Effector memory CD8-positive, alpha-beta T cell (primary cell): ENCODE results near the gene SLC4A3.
"Not testable (repeated sequence)": the region's sequence is repeated elsewhere in the genome, so short reads cannot be mapped to it uniquely, and the experiment has no call there.

ENCODE experiments used
- ATAC-seq: fragments of 150-1000 bp; cut with Tn5 transposase; replicated peaks from 2 replicates; pipeline ENCODE4 v1.10.0; 2021; ENCODE audit warnings: mild to moderate bottlenecking, moderate library complexity
- DNase-seq, 3 experiments: peaks; one replicate each; pipeline ENCODE4 v3.0.0; 2021
- H3K27ac Mint-ChIP-seq, 2 donors: one replicate each; pipeline ENCODE4 v1.8.0; 2022; ENCODE audit warnings: mild to moderate bottlenecking in 2 of 2, mixed read lengths in 2 of 2, moderate library complexity in 2 of 2
- H3K27me3 Mint-ChIP-seq, 2 donors: one replicate each; pipeline ENCODE4 v1.8.0; 2022; ENCODE audit warnings: mixed read lengths in 2 of 2
- H3K36me3 Mint-ChIP-seq: one replicate; pipeline ENCODE4 v1.8.0; 2022; ENCODE audit warnings: mild to moderate bottlenecking, moderate library complexity, mixed read lengths; ENCODE audit not compliant: insufficient read depth
- H3K4me1 Mint-ChIP-seq, 2 donors: one replicate each; pipeline ENCODE4 v1.8.0; 2022; ENCODE audit warnings: low read depth in 2 of 2, mixed read lengths in 2 of 2
- H3K4me3 Mint-ChIP-seq, 2 donors: one replicate each; pipeline ENCODE4 v1.8.0; 2022; ENCODE audit warnings: mild to moderate bottlenecking in 2 of 2, mixed read lengths in 2 of 2, moderate library complexity in 2 of 2
- H3K9me3 Mint-ChIP-seq, 2 donors: one replicate each; pipeline ENCODE4 v1.8.0; 2022; ENCODE audit warnings: mixed read lengths in 2 of 2

SLC4A3 gene

DNA sequence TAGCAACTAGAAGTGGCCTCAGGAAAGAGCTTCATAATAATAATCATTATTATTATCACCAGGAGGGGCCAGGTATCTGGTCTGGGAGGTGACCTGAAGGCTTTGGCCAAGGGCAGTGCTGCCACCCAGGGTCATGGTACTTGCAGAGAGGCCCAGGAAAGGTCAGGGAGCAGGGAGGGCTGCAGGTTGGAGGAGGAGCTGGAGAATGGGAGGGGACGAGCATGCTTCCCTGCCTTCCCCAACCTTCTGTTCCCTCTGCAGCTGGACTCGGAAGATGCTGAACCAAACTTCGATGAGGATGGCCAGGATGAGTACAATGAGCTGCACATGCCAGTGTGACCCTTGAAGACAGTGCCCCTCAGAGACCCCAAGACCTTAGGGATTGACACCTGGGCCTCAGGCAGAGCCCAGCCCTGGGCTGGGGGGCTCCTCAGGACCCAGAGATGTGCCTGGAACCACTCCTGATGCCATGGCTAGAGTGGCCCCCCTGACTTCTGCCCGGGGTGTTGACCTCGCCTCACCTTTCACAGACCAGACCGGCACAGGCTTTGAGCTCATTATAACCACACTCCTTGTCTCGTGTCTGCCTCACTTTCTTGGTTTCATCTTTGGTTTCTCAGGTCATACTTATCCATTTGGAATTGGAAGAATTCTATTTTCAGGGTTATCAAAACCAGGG, 14.1 kb downstream of the SLC4A3 start:
- peaks cover 3% of the 10 kb centered on the region for H3K36me3 Mint-ChIP-seq
- DNase-seq (no peak), ATAC-seq (no peak)
- H3K27me3 Mint-ChIP-seq, result peaks cover 24 to 76% of the 10 kb centered on the region in 2 donors
- no peak overlapping the region for H3K4me3 Mint-ChIP-seq
- no peaks in the 10 kb centered on the region for H3K9me3 Mint-ChIP-seq
- H3K4me1 Mint-ChIP-seq, result peaks cover 8 to 11% of the 10 kb centered on the region in 2 donors
- H3K27ac Mint-ChIP-seq, result no peak overlapping the region

DNA sequence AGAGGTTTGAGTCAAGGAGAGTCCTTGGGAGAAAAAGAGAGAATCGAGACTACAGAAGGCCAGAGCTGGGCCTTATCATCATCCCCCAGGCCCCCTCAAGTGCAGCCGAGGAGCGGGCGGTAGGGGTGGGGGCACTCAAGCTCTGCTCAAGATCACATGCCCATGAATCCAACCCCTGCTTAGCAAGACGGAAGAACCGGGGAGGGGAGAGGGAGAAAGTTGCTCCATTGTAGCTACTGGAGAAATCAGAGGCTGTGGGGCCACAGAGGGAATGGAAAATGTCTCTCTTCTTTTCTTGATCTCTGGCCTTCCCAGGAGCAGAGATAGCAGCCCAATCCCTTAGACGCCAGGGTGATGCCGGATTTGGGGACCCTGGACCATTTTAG, 14.6 kb downstream of the SLC4A3 start:
- ATAC-seq (no peak), DNase-seq (no peak)
- Mint-ChIP-seq H3K9me3 (no peaks in the 10 kb centered on the region), H3K36me3 (peaks cover 3% of the 10 kb centered on the region), H3K4me3 (no peak overlapping the region), H3K27me3 (peaks cover 24 to 76% of the 10 kb centered on the region in 2 donors), H3K4me1 (peaks cover 8 to 11% of the 10 kb centered on the region in 2 donors), H3K27ac (no peak overlapping the region)

DNA sequence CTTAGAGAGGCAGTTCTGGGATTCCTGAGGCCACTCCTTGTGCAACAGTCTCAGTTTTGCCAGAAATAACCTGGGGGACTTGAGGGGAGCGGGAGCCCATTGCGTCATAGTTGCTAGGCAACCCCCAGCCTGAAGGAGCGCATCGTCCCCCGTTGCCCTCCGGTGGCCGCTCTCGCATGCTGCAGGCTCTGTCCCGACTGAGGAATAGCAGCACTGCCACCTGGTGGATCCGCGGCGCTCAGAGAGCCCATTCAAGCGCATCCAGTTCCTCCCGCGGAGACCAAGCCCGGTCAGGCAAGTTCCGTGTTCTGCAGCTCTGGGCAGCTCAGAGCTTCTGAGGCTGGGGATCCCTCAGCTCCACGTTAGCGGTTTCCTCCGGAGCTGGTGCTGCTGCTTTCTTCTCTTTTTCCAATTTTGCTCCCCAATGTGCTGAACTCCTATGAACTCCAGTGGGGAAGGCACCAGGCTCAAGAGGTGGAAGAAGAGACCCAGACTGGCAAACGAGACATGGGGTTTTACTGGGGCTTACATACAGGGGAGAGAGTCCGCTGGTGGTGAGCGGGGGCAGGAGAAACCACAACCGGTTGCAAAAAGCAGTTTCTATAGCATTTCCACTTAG, 15.1 kb downstream of the SLC4A3 start:
- Mint-ChIP-seq H3K36me3 (peaks cover 3% of the 10 kb centered on the region), H3K9me3 (no peaks in the 10 kb centered on the region), H3K4me1 (peaks cover 8 to 11% of the 10 kb centered on the region in 2 donors), H3K27ac (no peak overlapping the region), H3K4me3 (no peak overlapping the region), H3K27me3 (peaks cover 25 to 81% of the 10 kb centered on the region in 2 donors)
- peak; percentile 99 for ATAC-seq
- DNase-seq, result peak; percentile 84 to 87 (median 84)

DNA sequence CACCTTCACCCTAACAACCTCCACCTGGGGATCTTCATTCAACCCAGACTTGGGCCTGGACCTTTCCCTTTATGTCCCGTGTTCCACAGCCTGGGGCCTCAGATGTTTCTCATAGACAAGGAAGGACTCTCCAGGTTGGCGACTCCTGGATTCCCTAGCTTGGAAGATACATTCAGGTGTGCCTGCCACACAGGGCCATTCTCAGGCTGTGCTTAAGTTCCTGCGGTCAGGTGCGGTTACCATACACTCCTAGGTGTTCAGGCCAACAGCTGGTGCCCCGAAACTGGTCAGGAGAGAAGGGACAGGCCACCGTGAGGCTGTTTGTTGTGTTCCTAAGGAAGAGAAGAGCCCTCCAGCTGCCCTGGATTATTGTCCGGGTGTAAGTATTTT, 15.6 kb downstream of the SLC4A3 start:
- H3K9me3 Mint-ChIP-seq, result no peaks in the 10 kb centered on the region
- ATAC-seq (no peak), DNase-seq (no peak)
- H3K36me3 Mint-ChIP-seq, result peaks cover 3% of the 10 kb centered on the region
- peaks cover 29 to 86% of the 10 kb centered on the region in 2 donors for H3K27me3 Mint-ChIP-seq
- no peak overlapping the region for H3K27ac Mint-ChIP-seq
- H3K4me3 Mint-ChIP-seq, result no peak overlapping the region
- H3K4me1 Mint-ChIP-seq, result peaks cover 8 to 11% of the 10 kb centered on the region in 2 donors

DNA sequence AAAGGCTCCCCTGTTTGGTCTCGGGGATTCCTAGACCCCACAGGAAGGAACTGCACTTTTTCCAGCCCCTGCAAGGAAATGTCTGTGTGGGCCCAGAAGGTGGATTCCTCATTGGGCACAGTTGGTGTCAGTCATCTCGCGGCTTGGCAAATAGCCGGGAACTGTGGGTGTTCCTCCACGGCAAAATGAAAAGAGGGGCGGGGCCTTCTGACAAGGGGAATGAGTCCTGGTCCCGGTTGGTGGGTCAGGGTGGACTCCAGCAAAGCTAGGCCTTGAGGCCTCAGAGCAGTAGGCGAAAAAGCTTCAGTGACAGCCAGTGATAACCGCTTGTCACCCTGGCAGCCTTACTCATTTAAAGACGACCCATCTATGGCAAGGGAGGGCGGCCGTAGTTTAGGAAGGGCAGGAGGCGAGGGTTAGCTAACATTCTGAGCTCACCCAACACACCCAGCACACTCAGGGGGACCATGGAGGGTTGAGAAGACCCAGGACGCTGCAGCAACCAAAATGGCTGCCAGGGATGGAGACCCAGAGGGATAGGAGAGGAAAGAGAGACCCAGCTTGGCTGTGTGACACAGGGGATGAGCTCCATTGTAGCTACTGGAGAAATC, 16.5 kb downstream of the SLC4A3 start:
- Mint-ChIP-seq H3K4me3 (no peak overlapping the region), H3K4me1 (peaks cover 4 to 8% of the 10 kb centered on the region in 2 donors), H3K36me3 (peaks cover 3% of the 10 kb centered on the region), H3K27me3 (peaks cover 37 to 90% of the 10 kb centered on the region in 2 donors), H3K27ac (no peak overlapping the region), H3K9me3 (no peaks in the 10 kb centered on the region)
- no peak for ATAC-seq
- DNase-seq, result no peak

DNA sequence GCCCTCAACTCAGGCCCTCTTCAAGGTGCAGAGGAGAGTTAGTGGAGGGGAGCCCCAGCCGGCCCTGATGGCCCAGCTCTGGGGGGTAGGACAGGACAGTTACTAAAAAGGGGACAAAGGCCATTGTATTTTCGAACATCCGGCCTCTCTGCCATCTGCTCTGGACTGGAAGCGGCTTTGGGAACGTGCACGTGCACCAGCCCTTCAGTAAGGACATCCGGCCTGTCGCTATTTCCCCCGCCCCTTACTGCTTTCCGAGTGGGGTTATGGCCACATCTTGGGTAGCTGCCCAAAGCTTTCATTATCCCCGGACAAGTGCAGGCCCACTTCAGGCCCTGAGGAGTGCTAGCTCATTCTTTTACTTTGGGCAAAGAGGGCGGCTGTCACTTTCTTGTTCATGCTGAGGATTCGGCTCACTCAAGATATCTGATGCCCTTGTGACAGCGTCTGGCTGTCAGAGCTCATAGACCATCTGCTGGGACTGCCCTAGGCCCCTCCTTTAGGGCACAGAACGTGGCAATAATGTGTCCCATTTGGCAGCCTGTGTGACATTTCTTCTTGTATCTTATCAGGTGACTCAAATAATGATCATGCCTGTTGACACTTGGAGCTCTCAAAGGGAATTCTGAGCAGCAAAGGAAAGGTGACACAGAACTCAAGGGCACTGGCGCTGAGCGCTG, 17.5 kb downstream of the SLC4A3 start:
- DNase-seq, result no peak
- Mint-ChIP-seq H3K4me3 (no peak overlapping the region), H3K36me3 (peaks cover 3% of the 10 kb centered on the region), H3K27me3 (peaks cover 44 to 87% of the 10 kb centered on the region in 2 donors), H3K9me3 (no peaks in the 10 kb centered on the region), H3K27ac (no peak overlapping the region), H3K4me1 (peaks cover 0 to 7% of the 10 kb centered on the region in 2 donors)
- ATAC-seq, result no peak

DNA sequence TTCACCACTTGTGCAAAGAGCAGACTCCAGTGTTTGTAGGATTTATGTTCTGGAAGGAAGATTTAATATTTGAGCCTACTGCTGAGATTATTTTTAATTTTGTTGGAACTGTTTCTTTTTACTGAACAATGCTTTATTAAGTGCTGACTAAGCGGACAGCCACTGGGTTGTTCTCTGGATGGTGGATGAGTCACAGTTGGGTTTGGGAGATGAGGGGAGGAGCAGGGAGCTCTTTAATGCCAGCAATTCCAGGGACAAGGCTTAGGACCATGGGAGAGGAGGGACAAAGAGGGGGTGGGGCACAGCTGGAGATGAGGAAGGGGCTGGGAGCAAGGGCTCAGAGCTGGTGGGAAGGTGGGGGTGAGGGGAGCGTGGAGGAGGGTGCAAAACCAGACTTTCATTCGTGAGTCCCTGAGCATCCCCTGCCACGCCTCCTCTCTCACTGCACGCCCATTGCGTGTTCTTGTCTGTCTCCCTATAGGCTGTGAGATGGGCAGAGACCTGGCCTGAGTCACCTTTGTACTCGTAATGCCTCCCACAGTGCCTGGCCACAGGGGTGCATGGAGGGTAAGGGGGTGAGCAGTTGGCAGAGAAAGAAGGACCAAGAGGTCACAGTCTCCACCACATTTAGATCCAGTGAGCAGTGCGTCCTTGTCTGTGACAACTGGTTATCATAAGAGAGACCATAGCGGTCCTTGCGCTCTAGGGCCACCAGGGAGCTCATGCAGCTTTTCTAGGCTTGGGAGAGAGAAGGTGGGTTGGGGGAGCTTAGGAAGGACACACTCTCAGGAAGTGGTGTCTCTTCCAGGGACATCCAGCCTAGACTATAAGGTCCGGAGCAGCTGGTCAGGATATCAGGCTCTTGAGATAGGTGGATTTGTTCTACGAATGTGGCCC, 18.4 kb downstream of the SLC4A3 start:
- H3K27me3 Mint-ChIP-seq, result peaks cover 50 to 90% of the 10 kb centered on the region in 2 donors
- no peak overlapping the region for H3K4me3 Mint-ChIP-seq
- H3K9me3 Mint-ChIP-seq, result no peaks in the 10 kb centered on the region
- peaks cover 3% of the 10 kb centered on the region for H3K36me3 Mint-ChIP-seq
- H3K4me1 Mint-ChIP-seq, result peaks cover 0 to 7% of the 10 kb centered on the region in 2 donors
- ATAC-seq, result no peak
- no peak for DNase-seq
- no peak overlapping the region for H3K27ac Mint-ChIP-seq

DNA sequence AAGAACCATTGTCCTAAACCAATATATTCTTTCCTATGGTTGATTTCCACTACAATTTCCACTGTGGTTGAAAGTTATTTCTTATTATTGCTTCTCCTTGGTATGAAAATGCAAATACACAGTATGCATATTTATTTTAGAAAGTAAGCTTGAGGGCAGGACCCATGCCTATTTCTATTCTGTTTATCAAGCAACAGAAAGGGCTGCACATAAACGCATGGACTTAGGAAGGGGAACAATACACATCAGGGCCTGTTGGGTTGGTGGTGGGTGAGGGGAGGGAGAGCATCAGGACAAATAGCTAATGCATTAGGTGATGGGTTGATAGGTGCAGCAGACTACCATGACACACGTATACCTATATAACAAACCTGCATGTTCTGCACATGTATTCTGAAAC, 20.7 kb downstream of the SLC4A3 start:
- Mint-ChIP-seq H3K27ac (no peak overlapping the region), H3K4me3 (no peak overlapping the region), H3K4me1 (no peaks in the 10 kb centered on the region), H3K27me3 (peaks cover 64 to 88% of the 10 kb centered on the region in 2 donors), H3K36me3 (no peaks in the 10 kb centered on the region), H3K9me3 (no peaks in the 10 kb centered on the region)
- DNase-seq (no peak), ATAC-seq (no peak)

DNA sequence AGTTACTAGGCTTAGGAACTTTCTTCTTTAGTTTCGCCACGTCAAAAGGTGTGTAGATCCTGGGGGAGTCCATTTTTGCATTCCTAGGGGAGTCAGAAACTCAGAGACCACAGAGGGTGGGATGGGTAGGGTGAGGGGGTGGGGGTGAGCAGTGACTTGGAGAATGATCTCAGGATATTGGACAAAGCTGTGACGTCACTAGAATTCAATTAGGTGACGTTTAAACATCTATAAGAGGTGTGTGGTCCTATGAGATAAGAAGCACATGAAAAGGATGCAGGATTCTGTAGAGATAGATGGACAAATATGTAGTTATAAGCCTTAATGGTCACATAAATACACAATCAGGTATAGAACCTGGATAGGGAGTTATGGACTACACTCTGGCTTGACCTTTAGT, 21.5 kb downstream of the SLC4A3 start:
- no peaks in the 10 kb centered on the region for H3K4me1 Mint-ChIP-seq

DNA sequence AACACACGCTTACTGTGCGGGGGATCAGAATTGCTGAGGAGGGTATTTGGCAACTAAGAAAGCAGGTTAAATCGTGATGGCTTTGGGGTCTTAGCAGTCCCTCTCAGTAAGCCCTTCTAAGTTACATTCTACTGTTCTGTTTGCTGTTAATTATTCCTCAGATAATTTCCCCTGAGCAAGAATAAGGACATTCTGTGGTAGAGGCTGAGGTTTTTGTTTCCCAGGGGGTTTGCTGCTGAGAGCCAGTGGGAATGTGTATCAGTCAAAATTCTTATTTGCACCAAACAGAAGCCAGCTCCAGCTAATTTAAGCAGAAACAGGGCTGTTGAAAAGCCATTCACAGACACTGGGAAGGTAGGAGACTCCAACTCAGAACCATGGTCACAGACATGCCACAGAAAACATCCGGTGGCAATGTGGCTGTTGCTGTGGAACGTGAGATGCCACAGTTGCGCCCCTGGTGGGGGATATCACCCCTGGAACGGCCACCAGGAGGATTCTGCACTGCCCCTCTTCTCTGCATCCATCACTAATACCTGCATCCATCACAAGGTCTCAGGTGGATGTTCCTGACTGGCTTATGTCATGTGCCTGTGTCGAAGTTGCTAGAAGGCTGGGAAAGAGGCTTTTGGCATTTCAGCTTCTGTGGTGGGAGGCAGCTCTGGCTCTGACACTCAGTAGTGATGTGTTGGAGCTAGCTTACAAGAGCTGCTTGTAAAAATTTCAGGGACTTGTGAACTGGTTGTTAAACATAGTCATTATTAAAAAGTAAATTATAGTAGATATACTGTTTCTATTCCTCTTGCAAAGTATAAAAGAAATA, 23.2 kb downstream of the SLC4A3 start:
- Mint-ChIP-seq H3K36me3 (peaks cover 3% of the 10 kb centered on the region), H3K27me3 (peaks cover 64 to 78% of the 10 kb centered on the region in 2 donors), H3K9me3 (no peaks in the 10 kb centered on the region), H3K4me3 (no peak overlapping the region), H3K27ac (no peak overlapping the region), H3K4me1 (no peaks in the 10 kb centered on the region)
- ATAC-seq (no peak), DNase-seq (no peak)

More for the DNA sequence above, 21.5 kb downstream of the SLC4A3 start:
- H3K27ac Mint-ChIP-seq, result no peak overlapping the region
- DNase-seq, result no peak
- H3K36me3 Mint-ChIP-seq, result no peaks in the 10 kb centered on the region
- no peak overlapping the region for H3K4me3 Mint-ChIP-seq
- ATAC-seq, result no peak
- H3K27me3 Mint-ChIP-seq, result peaks cover 71 to 89% of the 10 kb centered on the region in 2 donors
- H3K9me3 Mint-ChIP-seq, result no peaks in the 10 kb centered on the region

DNA sequence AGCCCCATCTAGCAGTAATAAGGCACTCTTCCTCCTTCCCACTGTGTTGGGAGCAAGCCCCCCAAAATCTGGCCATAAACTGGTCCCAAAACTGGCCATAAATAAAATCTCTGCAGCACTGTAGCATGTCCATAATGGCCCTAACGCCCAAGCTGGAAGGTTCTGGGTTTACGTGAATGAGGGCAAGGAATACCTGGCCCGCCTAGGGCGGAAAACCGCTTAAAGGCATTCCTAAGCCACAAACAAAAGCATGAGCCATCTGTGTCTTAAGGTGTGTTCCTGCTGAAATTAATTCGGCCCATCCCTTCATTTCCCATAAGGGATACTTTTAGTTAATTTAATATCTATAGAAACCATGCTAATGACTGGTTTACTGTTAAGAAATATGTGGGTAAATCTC, 24.2 kb downstream of the SLC4A3 start:
- not testable (repeated sequence) for ATAC-seq, H3K27ac Mint-ChIP-seq, H3K4me3 Mint-ChIP-seq, H3K9me3 Mint-ChIP-seq, H3K36me3 Mint-ChIP-seq, DNase-seq, H3K4me1 Mint-ChIP-seq
- peaks cover 63 to 73% of the 10 kb centered on the region in 2 donors for H3K27me3 Mint-ChIP-seq

DNA sequence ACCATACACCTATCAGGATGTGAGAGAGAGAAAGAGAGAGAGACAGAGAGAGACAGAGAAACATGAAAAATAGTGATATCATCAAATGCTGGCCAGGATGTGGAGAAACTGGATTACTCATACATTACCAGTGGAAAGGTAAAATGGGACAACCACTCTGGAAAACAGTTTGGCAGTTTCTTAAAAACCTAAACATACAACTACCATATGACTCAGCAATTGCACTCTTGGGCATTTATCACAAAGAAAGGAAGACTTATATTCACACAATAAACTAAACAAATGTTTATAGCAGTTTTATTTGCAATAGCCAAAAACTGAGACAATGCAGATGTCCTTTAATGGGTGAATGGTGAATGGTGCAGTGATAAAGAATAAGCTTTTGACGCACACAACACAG, 29.1 kb downstream of the SLC4A3 start:
- no peak for DNase-seq
- no peak overlapping the region for H3K27ac Mint-ChIP-seq
- peaks cover 3% of the 10 kb centered on the region for H3K36me3 Mint-ChIP-seq
- H3K4me1 Mint-ChIP-seq, result no peaks in the 10 kb centered on the region
- peaks cover 58 to 80% of the 10 kb centered on the region in 2 donors for H3K27me3 Mint-ChIP-seq
- ATAC-seq, result no peak
- H3K4me3 Mint-ChIP-seq, result no peak overlapping the region
- peaks cover 0 to 2% of the 10 kb centered on the region in 2 donors for H3K9me3 Mint-ChIP-seq
